Neural cell (in vitro differentiated cells): ENCODE measurements around the gene PPM1N. TPM values are rescaled to one million over a fixed set of nuclear protein-coding genes. Genes with fewer than 3 reads are reported as not detected.
A peak's percentile ranks its signal among the peaks of the same experiment; 100 is the strongest.

ENCODE experiments used
- H2AFZ ChIP-seq: fragments of 200-600, 300-800 bp; sonication (generic), shearing (Covaris generic); 2 replicates; pipeline ENCODE4 v1.6.0; 2014; ENCODE audit warnings: low read depth, mild to moderate bottlenecking, antibody characterized with exemption, low read length, moderate library complexity
- H3F3A ChIP-seq: fragments of 200-600 bp; shearing (Covaris generic); 2 replicates; pipeline ENCODE4 v1.6.1; 2016; ENCODE audit warnings: mild to moderate bottlenecking, moderate library complexity, mixed read lengths, antibody characterized with exemption, low read length; ENCODE audit not compliant: insufficient read depth, poor library complexity, severe bottlenecking
- H3K27ac ChIP-seq: fragments of 200-600, 300-800 bp; sonication (generic), shearing (Covaris generic); 2 replicates; pipeline ENCODE4 v1.5.1; 2014; ENCODE audit warnings: mild to moderate bottlenecking, low read length, moderate library complexity
- H3K27me3 ChIP-seq: fragments of 300-800, 200-600 bp; sonication (generic), shearing (Covaris generic); 2 replicates; pipeline ENCODE4 v1.6.0; 2014; ENCODE audit warnings: mild to moderate bottlenecking, low read depth, low read length, moderate library complexity; ENCODE audit not compliant: insufficient read depth
- H3K36me3 ChIP-seq: fragments of 300-800, 200-600 bp; sonication (generic), shearing (Covaris generic); 2 replicates; pipeline ENCODE4 v1.5.1; 2014; ENCODE audit warnings: mild to moderate bottlenecking, antibody characterized with exemption, low read length, moderate library complexity; ENCODE audit not compliant: insufficient read depth
- H3K4me2 ChIP-seq: fragments of 300-800, 200-600 bp; sonication (generic), shearing (Covaris generic); 2 replicates; pipeline ENCODE4 v1.6.0; 2014; ENCODE audit warnings: mild to moderate bottlenecking, low read length
- H3K4me3 ChIP-seq: fragments of 300-800, 200-600 bp; sonication (generic), shearing (Covaris generic); 2 replicates; pipeline ENCODE4 v1.5.1; 2014; ENCODE audit warnings: mild to moderate bottlenecking, low read length, moderate library complexity
- H3K79me2 ChIP-seq: fragments of 200-600 bp; shearing (Covaris generic); replicated peaks from 2 replicates; pipeline ENCODE4 v1.6.0; 2014; ENCODE audit warnings: mild to moderate bottlenecking, low read length, moderate library complexity; ENCODE audit not compliant: insufficient read depth
- H3K9ac ChIP-seq: fragments of 300-800, 200-600 bp; sonication (generic), shearing (Covaris generic); 2 replicates; pipeline ENCODE4 v1.6.1; 2016; ENCODE audit warnings: mild to moderate bottlenecking, low read length, mixed read lengths
- H3K9me2 ChIP-seq: fragments of 200-600 bp; shearing (Covaris generic); 2 replicates; pipeline ENCODE4 v1.6.1; 2016; ENCODE audit warnings: mild to moderate bottlenecking, low read length, mixed read lengths; ENCODE audit not compliant: insufficient read depth
- H3K9me3 ChIP-seq: fragments of 200-600, 300-800 bp; sonication (generic), shearing (Covaris generic); 2 replicates; pipeline ENCODE4 v1.6.1; 2016; ENCODE audit warnings: mild to moderate bottlenecking, mixed run types, low read length, moderate library complexity, mixed read lengths
- H4K20me1 ChIP-seq: fragments of 200-600 bp; shearing (Covaris generic); 2 replicates; pipeline ENCODE4 v1.6.1; 2016; ENCODE audit warnings: mild to moderate bottlenecking, mixed run types; ENCODE audit not compliant: insufficient read depth
- EP300 ChIP-seq: fragments of 450-650 bp; conservative IDR thresholded peaks from 2 replicates; pipeline ENCODE4 v1.6.1; 2014; ENCODE audit warnings: antibody characterized with exemption, mild to moderate bottlenecking, moderate library complexity; ENCODE audit not compliant: poor library complexity, severe bottlenecking
- EZH2 ChIP-seq: fragments of 200-600, 300-800 bp; shearing (Covaris generic), sonication (generic); IDR thresholded peaks from 2 replicates; pipeline ENCODE4 v1.6.1; 2014; ENCODE audit warnings: antibody characterized with exemption, low read length, borderline replicate concordance, mild to moderate bottlenecking; ENCODE audit not compliant: insufficient read depth, poor library complexity, severe bottlenecking
- MXI1 ChIP-seq: fragments of 450-650 bp; conservative IDR thresholded peaks from 2 replicates; pipeline ENCODE4 v1.6.1; 2014; ENCODE audit warnings: antibody characterized with exemption, mild to moderate bottlenecking; ENCODE audit not compliant: poor library complexity, severe bottlenecking
- POLR2AphosphoS5 ChIP-seq: IDR thresholded peaks from 2 replicates; pipeline ENCODE4 v1.6.1; 2012
- RAD21 ChIP-seq: fragments of 450-650 bp; conservative IDR thresholded peaks from 2 replicates; pipeline ENCODE4 v1.6.1; 2014; ENCODE audit warnings: antibody characterized with exemption, mild to moderate bottlenecking, moderate library complexity
- SMC3 ChIP-seq: fragments of 450-650 bp; conservative IDR thresholded peaks from 2 replicates; pipeline ENCODE4 v1.6.1; 2014; ENCODE audit warnings: antibody characterized with exemption, mild to moderate bottlenecking, moderate library complexity; ENCODE audit not compliant: poor library complexity
- TAF1 ChIP-seq: IDR thresholded peaks from 2 replicates; pipeline ENCODE4 v1.6.1; 2012; ENCODE audit warnings: low read depth
- polyA plus RNA-seq: library from polyadenylated mRNA; depleted of rRNA; stranded (reverse); fragments of >200 nt; gene quantifications from 2 replicates; pipeline ENCODE4 v1.2.3, GENCODE V29; 2014
- TF ChIP-seq, protein P1 (sequence below): fragments of 450-650 bp; IDR thresholded peaks from 2 replicates; pipeline ENCODE4 v1.5.1; 2014; ENCODE audit warnings: antibody characterized with exemption, mild to moderate bottlenecking, moderate library complexity; ENCODE audit not compliant: poor library complexity, severe bottlenecking
- TF ChIP-seq, protein P2 (sequence below): IDR thresholded peaks from 2 replicates; pipeline ENCODE4 v1.6.1; 2012; ENCODE audit warnings: borderline replicate concordance

Gene PPM1N
- polyA plus RNA-seq, 1 donor from 2014 or later, result 1.0 TPM

DNA sequence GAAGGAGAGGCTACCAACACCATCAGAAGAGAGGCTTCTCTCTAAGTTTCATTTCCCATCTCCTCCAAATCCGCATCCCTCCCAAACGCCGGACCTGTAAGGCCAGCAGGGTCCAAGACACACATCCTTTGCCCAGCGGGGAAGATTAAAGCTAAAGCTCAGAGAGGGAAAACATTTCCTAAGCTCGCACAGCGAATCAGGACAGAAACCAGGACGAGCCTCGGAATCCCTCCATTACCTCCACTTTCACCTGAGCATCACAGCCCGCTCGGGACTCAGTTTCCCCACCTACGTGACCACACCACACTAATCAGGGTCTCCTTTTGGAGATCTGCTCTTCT, 31.2 kb upstream of the PPM1N start:
- peak overlapping the region; percentile 74 for H3K9ac ChIP-seq
- no peaks in the 10 kb centered on the region for H3K9me3 ChIP-seq
- TF ChIP-seq, protein P1, sequence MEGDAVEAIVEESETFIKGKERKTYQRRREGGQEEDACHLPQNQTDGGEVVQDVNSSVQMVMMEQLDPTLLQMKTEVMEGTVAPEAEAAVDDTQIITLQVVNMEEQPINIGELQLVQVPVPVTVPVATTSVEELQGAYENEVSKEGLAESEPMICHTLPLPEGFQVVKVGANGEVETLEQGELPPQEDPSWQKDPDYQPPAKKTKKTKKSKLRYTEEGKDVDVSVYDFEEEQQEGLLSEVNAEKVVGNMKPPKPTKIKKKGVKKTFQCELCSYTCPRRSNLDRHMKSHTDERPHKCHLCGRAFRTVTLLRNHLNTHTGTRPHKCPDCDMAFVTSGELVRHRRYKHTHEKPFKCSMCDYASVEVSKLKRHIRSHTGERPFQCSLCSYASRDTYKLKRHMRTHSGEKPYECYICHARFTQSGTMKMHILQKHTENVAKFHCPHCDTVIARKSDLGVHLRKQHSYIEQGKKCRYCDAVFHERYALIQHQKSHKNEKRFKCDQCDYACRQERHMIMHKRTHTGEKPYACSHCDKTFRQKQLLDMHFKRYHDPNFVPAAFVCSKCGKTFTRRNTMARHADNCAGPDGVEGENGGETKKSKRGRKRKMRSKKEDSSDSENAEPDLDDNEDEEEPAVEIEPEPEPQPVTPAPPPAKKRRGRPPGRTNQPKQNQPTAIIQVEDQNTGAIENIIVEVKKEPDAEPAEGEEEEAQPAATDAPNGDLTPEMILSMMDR, result no peak
- TF ChIP-seq EP300, result no peak
- H3F3A ChIP-seq, result no peaks in the 10 kb centered on the region
- H3K27me3 ChIP-seq, result peaks cover 5% of the 10 kb centered on the region
- no peaks in the 10 kb centered on the region for H3K36me3 ChIP-seq
- H3K27ac ChIP-seq, result peak overlapping the region; percentile 40
- H3K4me3 ChIP-seq, result peak overlapping the region; percentile 71
- peak overlapping the region; percentile 71 for H2AFZ ChIP-seq
- no peaks in the 10 kb centered on the region for H3K9me2 ChIP-seq
- peak overlapping the region; percentile 68 for H3K4me2 ChIP-seq
- no peaks in the 10 kb centered on the region for H3K79me2 ChIP-seq
- H4K20me1 ChIP-seq, result no peaks in the 10 kb centered on the region

DNA sequence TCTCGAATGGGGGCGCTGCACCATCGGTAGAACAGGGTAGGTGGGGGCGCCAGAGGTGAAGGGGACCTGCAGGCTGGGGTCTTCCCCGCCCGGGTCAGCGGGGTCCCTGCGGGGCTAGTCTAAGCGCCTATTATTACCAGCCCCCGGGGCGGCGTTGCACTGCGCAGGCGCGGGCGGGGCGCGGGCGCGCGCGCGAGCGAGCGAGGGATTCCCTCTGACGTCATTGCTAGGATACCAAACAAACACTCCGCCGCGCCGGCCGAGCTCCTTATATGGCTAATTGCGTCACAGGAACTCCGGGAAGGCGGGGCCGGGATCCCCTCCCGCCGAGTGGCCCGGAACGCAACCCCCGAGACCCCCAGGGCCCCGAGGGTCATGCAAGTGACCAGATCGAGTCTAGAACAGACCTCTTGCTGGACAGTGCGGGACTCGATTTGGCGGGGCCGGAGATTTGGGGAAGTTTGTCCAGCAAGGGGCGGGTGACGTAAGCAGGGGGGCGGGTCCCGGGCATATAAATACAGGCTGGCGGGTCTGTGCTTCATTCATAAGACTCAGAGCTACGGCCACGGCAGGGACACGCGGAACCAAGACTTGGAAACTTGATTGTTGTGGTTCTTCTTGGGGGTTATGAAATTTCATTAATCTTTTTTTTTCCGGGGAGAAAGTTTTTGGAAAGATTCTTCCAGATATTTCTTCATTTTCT, 30.6 kb upstream of the PPM1N start, which contains the start of gene FOSB:
Gene FOSB (plus strand): TSS at position 541 of the 703 bp plus-strand sequence. CDS start 591 bp downstream, outside the sequence.
- Histone ChIP-seq H3K36me3 (no peaks in the 10 kb centered on the region), H3K27ac (peak within 1 kb of the TSS; percentile 70), H3K4me3 (peak within 1 kb of the TSS; percentile 71), H3K9me3 (no peaks in the 10 kb centered on the region), H3K27me3 (peaks cover 10% of the 10 kb centered on the region), H3K4me2 (peak within 1 kb of the TSS; percentile 79), H3K9ac (peak within 1 kb of the TSS; percentile 74), H3K79me2 (no peaks in the 10 kb centered on the region), H3F3A (no peaks in the 10 kb centered on the region), H2AFZ (peak within 1 kb of the TSS; percentile 90), H3K9me2 (no peaks in the 10 kb centered on the region), H4K20me1 (no peaks in the 10 kb centered on the region)
- TF ChIP-seq POLR2AphosphoS5, result peak; percentile 87
- TF ChIP-seq RAD21, result no peak
- TF ChIP-seq, protein P1, result peak; percentile 69
- peak; percentile 35 for TF ChIP-seq MXI1
- no peak for TF ChIP-seq TAF1
- TF ChIP-seq, protein P2, sequence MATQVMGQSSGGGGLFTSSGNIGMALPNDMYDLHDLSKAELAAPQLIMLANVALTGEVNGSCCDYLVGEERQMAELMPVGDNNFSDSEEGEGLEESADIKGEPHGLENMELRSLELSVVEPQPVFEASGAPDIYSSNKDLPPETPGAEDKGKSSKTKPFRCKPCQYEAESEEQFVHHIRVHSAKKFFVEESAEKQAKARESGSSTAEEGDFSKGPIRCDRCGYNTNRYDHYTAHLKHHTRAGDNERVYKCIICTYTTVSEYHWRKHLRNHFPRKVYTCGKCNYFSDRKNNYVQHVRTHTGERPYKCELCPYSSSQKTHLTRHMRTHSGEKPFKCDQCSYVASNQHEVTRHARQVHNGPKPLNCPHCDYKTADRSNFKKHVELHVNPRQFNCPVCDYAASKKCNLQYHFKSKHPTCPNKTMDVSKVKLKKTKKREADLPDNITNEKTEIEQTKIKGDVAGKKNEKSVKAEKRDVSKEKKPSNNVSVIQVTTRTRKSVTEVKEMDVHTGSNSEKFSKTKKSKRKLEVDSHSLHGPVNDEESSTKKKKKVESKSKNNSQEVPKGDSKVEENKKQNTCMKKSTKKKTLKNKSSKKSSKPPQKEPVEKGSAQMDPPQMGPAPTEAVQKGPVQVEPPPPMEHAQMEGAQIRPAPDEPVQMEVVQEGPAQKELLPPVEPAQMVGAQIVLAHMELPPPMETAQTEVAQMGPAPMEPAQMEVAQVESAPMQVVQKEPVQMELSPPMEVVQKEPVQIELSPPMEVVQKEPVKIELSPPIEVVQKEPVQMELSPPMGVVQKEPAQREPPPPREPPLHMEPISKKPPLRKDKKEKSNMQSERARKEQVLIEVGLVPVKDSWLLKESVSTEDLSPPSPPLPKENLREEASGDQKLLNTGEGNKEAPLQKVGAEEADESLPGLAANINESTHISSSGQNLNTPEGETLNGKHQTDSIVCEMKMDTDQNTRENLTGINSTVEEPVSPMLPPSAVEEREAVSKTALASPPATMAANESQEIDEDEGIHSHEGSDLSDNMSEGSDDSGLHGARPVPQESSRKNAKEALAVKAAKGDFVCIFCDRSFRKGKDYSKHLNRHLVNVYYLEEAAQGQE, result no peak
- TF ChIP-seq SMC3, result peak; percentile 20
- TF ChIP-seq EP300, result peak; percentile 88
- TF ChIP-seq EZH2, result no peak
